NCI-H1417 (cell line): ENCODE data around the gene SPAG8.

ENCODE experiments used
- DNase-seq, 3 experiments: peaks; one replicate each; lab custom pipeline; 2025; lab: John Stamatoyannopoulos, UW

Gene SPAG8

GRCh38 chr9:35812025-35812602, at the start of gene SPAG8:
Gene SPAG8, minus strand, starts transcription at chr9:35812262. Its CDS starts 115 bp downstream, at chr9:35812147.
- peak; percentile 83 to 94 (median 88) for DNase-seq

GRCh38 chr9:35861161-35861897, 49.3 kb upstream of the SPAG8 start:
- DNase-seq, result no peak

DNA sequence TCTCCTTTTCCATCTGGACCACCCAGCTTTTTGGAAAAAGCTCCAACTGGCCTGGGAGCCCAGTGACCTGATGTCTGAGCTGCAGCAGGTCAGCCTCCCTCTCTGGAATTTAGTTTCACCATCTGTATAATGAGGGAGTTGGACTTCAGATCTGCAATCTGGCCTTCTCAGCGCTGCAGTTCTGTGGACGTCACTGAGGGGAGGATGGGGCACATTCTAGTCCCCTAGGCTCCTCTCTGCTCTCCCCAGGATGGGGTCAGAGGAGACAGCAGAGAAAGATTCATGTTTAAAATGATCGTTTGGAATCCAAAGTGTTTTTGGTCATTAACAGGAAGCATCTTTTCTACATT, 47.9 kb upstream of the SPAG8 start:
- no peak for DNase-seq

DNA sequence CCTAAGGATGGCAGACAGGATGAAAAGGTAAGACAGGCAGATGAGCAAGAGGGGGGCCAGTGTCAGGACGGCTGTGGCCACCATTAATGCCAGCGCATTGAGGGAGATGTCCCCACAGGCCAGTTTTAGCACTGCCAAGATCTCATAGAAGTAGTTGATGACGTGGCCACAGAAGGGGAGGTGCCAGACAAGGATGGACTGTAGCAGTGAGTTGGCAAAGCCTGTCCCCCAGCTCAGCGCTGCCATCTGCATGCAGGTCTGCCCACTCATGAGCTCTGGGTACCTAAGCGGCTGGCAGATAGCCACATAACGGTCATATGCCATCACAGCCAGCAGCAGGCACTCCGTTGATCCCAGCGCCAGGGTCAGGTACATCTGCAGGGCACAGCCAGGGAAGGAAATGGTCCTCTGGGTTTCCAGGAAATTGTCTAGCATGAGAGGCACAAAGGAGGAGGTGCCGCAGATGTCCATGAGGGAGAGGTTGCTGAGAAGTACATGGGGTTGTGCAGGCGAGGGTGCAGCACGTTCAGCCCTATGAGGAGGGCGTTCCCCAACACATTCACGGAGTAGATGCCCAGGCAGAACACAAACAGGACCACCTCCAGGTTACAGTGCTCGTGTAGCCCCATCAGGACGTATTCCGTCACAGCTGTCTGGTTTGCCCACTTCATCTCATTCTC, 47.4 kb upstream of the SPAG8 start:
- peak in 1 of 3 experiments; percentile 2 for DNase-seq

DNA sequence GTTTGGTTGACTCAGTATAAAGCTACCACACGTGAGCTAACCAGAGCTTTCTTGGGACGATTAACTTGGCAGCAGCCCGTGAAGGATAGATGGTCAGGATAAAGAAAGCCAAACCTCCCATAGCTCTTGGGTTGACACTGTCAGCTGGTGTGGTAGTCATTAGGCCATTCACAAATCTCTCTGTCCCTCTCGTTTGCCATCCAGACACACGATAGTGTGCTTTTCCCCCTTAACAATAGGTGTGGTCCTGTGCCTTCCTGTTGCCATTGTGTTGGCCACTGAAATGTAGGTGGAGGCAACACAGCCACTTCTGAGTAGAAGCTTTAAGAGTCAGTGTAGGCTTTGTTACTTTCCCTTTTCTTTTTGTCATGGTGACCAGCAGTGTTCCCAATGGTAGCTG, 46.4 kb upstream of the SPAG8 start:
- DNase-seq, result no peak

GRCh38 chr9:35856882-35857281, 44.8 kb upstream of the SPAG8 start:
- no peak for DNase-seq

DNA sequence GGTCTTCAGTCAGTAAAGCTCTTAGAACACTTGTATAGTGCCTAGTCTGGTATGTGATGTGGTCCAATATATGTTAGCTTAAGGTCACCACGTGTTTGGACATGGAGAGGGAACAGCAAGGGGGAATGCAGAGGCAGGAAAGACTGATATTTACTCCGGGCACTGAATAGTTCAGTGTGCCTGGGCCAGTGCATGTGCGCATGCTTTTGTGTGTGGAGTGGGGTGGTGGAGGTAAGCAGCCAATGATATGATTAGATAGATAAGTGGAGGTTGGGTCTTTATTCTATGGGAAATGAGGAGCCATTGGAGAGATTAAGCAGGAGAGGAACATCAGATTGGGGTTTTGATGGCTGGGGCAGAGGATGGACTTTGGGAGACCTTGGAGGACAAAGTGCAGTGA, 44.1 kb upstream of the SPAG8 start:
- DNase-seq, result no peak

DNA sequence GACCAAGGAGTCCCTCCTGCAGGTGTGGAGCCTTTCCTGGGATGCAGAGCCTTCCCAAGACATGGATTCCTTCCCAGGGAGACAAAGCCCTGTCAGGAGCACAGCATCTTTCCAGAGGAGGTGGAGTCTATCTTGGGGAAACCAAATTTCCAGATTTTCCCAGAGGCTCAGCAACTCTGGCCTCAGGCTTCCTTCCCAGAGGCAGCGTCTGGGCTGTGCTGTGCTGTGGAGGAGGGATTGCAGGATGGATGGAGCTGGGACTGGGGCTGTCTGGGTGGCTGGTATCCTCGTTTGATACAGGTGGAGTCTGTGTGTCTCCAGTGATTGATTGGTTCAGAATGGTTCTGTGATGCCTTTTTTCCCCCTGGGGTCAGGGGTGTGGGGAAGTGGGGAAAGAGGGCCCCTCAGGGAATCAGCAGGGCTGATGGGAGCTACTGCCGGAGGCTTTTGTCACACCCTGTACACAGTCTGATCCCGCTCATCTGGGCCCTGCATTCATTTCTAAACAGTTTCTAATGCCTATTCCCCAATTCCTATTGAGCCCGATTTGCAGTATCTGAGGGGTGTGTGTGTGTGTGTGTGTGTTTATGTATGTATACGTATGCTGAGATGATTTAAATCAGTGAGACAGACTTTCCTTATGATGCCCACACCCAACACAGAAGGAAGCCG, 42.2 kb upstream of the SPAG8 start:
- DNase-seq, result no peak

DNA sequence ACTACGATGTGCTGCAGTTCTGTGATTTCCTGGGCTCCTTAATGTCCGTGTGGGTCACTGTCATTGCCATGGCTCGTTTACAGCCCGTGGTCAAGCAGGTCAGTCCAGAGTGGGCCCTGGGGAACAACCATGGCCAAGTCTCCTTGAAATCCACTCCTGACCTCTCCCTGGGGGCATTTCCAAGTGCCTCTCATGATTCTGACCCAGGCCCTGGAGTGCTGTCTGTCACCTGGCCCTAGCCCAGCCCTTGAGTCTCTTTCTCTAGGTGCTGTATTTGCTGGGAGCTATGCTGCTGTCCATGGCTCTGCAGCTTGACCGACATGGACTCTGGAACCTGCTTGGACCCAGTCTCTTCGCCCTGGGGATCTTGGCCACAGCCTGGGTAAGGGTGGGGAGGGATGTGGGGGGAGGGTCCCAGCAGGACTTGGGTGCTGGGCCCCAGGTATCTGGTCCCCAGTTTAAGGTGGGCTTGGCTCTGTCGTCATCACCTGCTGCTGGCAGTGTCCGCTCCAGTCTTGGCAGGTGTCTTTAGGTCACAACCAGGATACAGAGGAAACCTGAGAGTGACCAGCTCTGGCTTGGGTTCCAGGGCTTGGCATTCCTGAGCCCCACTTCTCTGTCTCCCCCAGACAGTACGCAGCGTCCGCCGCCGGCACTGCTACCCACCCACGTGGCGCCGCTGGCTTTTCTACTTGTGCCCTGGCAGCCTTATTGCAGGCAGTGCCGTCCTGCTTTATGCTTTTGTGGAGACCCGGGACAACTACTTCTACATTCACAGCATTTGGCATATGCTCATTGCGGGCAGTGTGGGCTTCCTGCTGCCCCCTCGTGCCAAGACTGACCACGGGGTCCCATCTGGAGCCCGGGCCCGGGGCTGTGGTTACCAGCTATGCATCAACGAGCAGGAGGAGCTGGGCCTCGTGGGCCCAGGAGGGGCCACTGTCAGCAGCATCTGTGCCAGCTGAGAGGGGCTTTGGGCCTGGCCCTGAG, 41.1 kb upstream of the SPAG8 start:
- DNase-seq, result no peak

GRCh38 chr9:35852267-35852815, 40.3 kb upstream of the SPAG8 start:
- no peak for DNase-seq

- no peak for DNase-seq
These were observed 35.9 kb upstream of the SPAG8 start for GRCh38 chr9:35847792-35848572.

- no peak for DNase-seq
These were observed 34.0 kb upstream of the SPAG8 start for GRCh38 chr9:35845824-35846771.

DNA sequence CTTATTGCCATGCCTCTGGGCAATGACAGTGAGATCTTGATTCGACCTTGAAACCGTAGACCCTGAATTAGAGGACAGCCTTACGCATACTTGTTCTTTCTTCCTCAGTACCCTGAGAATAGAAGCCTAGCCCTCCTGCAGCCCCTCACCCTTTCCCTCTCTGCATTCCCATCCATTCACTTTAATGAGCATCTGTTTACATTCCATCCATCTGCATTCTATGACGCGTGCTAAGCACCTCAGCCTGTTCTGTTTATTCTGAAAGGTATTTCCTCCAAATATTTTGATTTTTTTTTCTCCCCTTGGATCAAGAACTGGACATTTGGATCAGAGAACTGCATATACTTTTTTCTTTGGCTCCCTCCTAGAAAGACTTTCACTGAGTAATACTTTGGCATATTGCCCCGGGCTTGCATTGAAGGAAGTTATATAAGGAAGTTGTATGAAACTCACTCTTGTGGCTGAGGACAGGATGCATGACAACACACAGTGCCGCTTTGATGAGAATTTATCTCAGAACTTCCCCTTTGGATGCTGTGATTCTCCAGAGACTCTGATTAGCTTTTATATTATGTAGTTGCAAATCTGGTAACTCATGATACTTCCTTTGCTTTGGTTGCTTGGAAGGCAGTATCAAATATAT, 32.7 kb upstream of the SPAG8 start:
- no peak for DNase-seq

DNA sequence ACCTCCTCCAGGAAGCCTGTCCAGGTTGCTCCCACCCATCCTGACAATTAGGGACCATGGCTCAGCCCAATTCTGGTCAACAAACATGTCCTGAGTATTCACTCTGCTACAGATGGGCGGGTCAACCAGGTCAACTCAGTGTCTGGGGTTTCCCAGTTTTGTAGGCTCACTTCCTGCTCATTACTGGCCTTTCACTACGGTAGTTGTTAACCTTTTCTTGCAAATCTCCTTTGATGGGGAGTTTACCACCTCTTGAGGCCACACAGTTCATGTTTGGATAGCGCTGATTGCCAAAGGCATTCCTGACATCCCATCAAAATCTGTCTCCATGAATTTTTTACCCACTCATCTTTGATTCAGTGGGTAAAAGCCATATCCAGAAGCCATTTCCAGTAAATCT, 30.7 kb upstream of the SPAG8 start:
- no peak for DNase-seq

DNA sequence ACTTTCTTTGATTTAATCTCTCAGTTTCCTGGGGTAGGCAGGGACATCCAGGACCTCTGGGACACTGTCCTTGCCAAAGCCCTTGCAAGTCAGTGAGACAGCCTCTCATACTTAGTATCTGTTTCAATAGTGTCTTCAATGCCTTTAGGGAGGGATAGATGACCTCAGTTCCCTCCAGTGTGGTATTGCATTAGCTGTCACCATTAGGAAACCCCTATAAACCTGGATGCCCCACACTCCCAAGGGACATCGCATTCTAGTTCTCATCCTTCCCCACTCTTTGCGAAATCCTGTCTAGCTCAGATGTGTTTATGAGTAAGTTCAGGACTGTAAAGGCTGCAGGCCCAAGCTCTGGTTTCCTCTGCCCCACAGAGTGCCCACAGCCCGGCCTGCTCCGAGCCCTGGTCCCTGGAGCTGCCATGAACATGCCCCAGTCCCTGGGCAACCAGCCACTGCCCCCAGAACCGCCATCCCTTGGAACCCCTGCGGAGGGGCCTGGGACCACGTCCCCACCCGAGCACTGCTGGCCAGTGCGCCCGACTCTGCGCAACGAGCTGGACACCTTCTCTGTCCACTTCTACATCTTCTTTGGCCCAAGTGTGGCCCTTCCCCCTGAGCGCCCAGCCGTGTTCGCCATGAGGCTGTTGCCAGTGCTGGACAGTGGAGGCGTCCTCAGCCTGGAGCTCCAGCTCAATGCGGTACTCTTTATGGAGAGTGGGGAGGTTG, 30.1 kb upstream of the SPAG8 start:
- DNase-seq, result no peak

DNA sequence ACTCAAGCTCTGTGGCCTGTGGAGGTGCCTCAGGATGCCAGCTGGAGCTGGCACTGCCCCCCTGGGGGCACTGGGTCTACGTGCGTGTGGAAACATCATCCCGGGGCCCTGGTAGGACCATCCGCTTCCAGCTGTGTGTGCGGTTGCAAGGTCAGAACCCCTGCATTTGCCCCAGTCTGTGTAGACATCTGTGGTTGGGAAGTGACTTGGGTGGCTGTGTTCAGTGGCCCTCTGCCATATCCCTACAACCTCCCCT, 29.5 kb upstream of the SPAG8 start:
- no peak for DNase-seq

DNA sequence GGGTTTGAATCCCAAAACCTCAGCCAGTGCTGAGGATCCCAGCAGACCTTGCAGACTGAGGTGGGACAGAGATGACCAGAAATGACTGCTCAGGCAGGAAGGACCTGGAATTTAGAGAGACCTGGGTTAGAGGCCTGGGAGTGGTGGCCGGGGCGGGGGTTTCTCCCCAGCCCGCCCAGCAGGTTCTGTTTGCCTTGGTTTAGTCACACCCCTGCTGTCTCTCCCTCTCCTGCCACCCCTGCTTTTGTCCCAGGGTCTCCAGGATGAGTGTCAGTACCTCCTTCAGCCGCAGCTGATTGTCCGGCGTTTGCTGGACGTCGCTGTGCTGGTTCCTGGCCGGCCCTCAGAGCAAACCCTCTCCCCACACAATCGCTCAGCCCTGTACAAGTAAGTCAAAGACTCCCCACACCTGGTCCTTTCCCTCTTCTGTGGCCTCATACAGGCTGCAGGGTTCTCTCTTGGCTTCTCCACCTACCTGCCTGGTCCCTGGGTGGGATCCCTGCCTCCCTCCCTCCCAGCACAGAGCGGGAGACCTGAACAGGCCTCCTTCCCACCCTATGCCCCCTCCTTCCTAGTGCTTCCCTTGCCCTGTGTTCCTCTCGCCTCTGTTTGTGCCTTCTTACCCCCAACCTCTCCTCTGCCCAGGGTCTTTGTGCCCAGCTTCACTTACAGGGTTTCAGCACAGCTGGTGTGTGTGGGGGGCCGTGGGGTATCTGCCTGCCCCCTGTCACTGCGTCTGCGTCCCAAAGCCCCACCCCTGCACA, 29.0 kb upstream of the SPAG8 start:
- no peak for DNase-seq

DNA sequence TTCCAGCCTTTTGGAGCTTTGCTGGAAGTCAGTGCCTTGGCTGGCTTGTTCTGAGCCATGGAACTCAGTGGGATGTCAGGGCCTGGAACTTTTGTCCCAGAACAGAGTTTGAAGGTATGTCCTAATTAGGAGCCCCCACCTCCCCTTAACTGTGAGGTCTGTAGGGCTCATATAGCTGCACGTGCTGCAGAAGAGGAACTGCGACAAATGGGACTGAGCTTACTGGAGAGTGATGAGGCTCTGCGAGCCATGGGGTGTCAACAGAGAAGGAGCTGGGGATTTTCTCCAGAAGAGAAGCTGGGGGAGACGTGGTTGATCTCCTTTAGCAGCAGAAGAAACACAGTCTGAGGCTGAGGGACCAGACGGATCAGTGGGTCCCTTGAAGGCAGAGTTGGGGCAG, 27.9 kb upstream of the SPAG8 start:
- no peak for DNase-seq
